Osteocyte (in vitro differentiated cells): ENCODE data around the gene IMMP2L. TPM values are rescaled to one million over a fixed set of nuclear protein-coding genes. Genes with fewer than 3 reads are reported as not detected.

Experiments used
- DNase-seq: peaks from one replicate; pipeline ENCODE4 v3.0.0; 2021; ENCODE audit warnings: mixed read lengths; ENCODE audit not compliant: unreplicated experiment; ENCODE audit errors: extremely low spot score
- H3K27ac Mint-ChIP-seq: one replicate; pipeline ENCODE4 v1.8.0; 2021; ENCODE audit warnings: mild to moderate bottlenecking, mixed read lengths; ENCODE audit not compliant: unreplicated experiment
- H3K27me3 Mint-ChIP-seq: one replicate; pipeline ENCODE4 v1.8.0; 2021; ENCODE audit warnings: mixed read lengths; ENCODE audit not compliant: unreplicated experiment
- H3K36me3 Mint-ChIP-seq: one replicate; pipeline ENCODE4 v1.8.0; 2021; ENCODE audit warnings: mixed read lengths; ENCODE audit not compliant: unreplicated experiment
- H3K4me1 Mint-ChIP-seq: one replicate; pipeline ENCODE4 v1.8.0; 2021; ENCODE audit warnings: mixed read lengths; ENCODE audit not compliant: unreplicated experiment
- H3K4me3 Mint-ChIP-seq: one replicate; pipeline ENCODE4 v1.8.0; 2021; ENCODE audit warnings: mild to moderate bottlenecking, moderate library complexity, mixed read lengths; ENCODE audit not compliant: unreplicated experiment
- H3K9me3 Mint-ChIP-seq: one replicate; pipeline ENCODE4 v1.8.0; 2021; ENCODE audit warnings: mixed read lengths; ENCODE audit not compliant: unreplicated experiment
- total RNA-seq: library from RNA; stranded (reverse); gene quantifications from 2 replicates; pipeline ENCODE4 v1.2.1, GENCODE V29; 2021
- TF ChIP-seq, protein P1 (sequence below): fragments of 200-600 bp; sonication (generic); IDR thresholded peaks from 2 replicates; pipeline ENCODE4 v1.5.0; 2021; ENCODE audit warnings: antibody characterized with exemption, mild to moderate bottlenecking, moderate library complexity

Gene IMMP2L
- total RNA-seq, 1 donor from 2014 or later = 15.6 TPM

DNA sequence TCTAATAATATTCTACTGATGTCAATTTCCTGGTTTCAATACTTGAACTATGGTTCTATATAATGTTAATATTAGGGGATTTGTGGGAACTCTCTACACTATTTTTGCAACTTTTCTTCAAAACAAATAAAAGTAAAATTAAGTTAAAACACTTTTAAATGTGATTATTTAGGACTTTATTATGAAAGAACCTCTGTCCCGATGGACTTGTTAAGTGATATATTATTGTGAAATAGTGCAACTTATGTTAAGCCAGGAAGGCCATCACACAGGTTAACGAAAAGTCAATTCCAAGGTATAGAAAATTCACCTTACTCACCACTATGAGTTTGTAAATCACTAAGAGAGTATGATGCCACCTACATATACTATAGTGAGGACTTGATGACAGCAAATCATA is 79.2 kb downstream of the IMMP2L start:
- DNase-seq = no peak
- TF ChIP-seq, protein P1, sequence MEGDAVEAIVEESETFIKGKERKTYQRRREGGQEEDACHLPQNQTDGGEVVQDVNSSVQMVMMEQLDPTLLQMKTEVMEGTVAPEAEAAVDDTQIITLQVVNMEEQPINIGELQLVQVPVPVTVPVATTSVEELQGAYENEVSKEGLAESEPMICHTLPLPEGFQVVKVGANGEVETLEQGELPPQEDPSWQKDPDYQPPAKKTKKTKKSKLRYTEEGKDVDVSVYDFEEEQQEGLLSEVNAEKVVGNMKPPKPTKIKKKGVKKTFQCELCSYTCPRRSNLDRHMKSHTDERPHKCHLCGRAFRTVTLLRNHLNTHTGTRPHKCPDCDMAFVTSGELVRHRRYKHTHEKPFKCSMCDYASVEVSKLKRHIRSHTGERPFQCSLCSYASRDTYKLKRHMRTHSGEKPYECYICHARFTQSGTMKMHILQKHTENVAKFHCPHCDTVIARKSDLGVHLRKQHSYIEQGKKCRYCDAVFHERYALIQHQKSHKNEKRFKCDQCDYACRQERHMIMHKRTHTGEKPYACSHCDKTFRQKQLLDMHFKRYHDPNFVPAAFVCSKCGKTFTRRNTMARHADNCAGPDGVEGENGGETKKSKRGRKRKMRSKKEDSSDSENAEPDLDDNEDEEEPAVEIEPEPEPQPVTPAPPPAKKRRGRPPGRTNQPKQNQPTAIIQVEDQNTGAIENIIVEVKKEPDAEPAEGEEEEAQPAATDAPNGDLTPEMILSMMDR = no peak
- H3K4me1 Mint-ChIP-seq = peaks cover 11% of the 10 kb centered on the region
- H3K36me3 Mint-ChIP-seq = no peaks in the 10 kb centered on the region
- H3K4me3 Mint-ChIP-seq = no peak overlapping the region
- H3K27me3 Mint-ChIP-seq = no peaks in the 10 kb centered on the region
- H3K9me3 Mint-ChIP-seq = peaks cover 1% of the 10 kb centered on the region
- H3K27ac Mint-ChIP-seq = no peak overlapping the region

DNA sequence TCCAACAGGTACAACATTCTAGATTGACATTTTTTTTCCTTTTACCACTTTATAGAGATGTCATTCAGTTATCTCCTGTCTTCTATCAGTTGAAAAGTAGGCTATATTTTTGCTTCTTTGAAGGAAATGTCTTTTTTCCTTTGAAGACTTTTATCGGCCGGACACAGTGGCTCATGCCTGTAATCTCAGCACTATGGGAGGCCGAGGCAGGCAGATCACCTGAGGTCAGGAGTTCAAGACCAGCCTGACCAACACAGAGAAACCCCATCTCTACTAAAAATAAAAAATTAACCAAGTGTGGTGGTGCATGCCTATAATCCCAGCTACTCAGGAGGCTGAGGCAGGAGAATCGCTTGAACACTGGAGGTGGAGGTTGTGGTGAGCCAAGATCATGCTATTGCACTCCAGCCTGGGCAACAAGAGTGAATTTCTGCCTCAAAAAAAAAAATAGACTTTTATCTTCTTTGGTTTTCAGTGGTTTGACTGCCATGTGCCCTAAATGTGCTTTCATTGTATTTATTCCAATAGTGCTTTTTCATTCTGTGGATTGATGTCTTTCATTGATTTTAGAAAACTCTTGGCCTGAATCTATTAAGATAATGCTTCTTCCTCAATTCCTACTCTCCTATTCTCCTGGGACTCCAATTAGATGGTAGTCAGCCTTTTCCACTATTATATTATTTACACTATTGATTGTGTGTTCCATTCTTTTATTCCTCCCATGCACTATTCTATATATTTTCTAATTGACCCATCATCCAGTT is 84.6 kb downstream of the IMMP2L start:
- Mint-ChIP-seq H3K4me1 (peaks cover 11% of the 10 kb centered on the region), H3K36me3 (peaks cover 3% of the 10 kb centered on the region), H3K9me3 (peaks cover 5% of the 10 kb centered on the region), H3K4me3 (no peak overlapping the region), H3K27ac (no peak overlapping the region), H3K27me3 (no peaks in the 10 kb centered on the region)
- DNase-seq = no peak
- TF ChIP-seq, protein P1 = no peak

DNA sequence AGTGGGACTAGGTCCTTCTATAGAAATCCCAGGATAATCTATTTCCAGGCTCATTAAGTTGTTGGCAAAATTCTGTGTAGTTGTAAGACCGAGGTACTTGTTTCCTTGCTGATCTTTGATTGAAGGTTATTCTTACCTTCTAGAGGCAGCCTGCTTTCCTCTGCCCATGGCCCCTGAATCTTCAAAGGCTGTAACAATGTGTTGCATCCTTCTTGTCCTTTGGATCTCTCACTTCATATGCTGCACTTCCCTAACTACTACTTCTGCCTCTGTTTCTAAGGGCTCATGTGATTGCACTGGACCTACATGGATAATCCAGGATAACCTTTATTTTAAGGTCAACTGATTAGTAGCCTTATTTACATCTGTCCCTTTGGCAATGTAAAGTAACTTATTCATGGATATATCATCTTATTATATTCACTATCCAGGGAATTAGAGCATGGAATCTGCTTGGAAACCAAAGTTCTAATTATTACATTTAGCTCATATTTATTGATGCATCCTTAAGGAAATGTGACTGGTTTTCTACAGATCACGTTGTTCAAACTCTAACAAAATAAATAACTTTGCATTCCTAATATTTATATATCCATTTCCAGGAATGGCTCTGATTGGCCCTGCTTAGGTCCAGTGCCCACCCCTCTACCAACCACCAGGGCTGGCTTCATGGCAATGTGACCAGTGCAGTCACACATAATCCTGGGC is 85.6 kb downstream of the IMMP2L start:
- TF ChIP-seq, protein P1 = no peak
- H3K36me3 Mint-ChIP-seq = peaks cover 3% of the 10 kb centered on the region
- H3K27me3 Mint-ChIP-seq = no peaks in the 10 kb centered on the region
- H3K4me3 Mint-ChIP-seq = no peak overlapping the region
- H3K9me3 Mint-ChIP-seq = peaks cover 5% of the 10 kb centered on the region
- H3K4me1 Mint-ChIP-seq = peaks cover 11% of the 10 kb centered on the region
- DNase-seq = no peak
- no peak overlapping the region for H3K27ac Mint-ChIP-seq

DNA sequence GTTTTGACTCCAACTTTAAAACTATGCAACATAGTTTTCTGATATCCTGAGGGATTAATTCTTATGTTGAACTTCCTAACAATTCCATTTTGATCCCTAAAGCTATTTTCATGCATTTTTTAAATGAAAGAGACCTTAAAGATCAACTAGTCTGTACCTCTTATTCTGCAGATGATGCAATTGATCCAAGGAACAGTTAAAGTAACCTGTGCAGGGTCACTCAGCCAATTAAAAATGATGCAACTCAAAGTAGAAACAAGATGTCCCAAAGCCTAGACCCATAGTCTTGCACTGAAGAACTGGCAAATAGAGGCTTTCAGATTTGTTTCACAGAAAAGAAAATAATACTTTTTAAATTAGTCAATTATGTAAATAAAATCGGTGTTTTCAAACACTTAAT is 86.3 kb downstream of the IMMP2L start:
- peaks cover 11% of the 10 kb centered on the region for H3K4me1 Mint-ChIP-seq
- H3K4me3 Mint-ChIP-seq = no peak overlapping the region
- no peak for DNase-seq
- H3K27me3 Mint-ChIP-seq = no peaks in the 10 kb centered on the region
- H3K27ac Mint-ChIP-seq = no peak overlapping the region
- TF ChIP-seq, protein P1 = no peak
- peaks cover 8% of the 10 kb centered on the region for H3K9me3 Mint-ChIP-seq
- peaks cover 6% of the 10 kb centered on the region for H3K36me3 Mint-ChIP-seq

DNA sequence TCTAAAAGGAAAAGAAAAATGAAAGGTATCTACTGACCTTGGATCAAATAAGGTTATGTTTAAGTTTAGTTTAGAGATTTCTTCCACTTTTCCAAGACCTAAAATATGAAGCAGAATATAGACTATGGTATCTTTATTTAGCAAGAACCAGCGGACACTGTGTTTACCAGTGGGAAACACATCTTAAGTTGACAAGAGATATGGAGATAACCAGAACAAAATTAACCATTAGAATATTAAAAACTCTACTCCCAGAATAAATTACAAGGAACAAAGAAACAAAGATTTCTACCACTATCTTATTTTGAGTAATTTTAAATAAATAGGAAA is 86.9 kb downstream of the IMMP2L start:
- H3K27ac Mint-ChIP-seq = no peak overlapping the region
- peaks cover 11% of the 10 kb centered on the region for H3K4me1 Mint-ChIP-seq
- H3K4me3 Mint-ChIP-seq = no peak overlapping the region
- no peaks in the 10 kb centered on the region for H3K27me3 Mint-ChIP-seq
- H3K9me3 Mint-ChIP-seq = peaks cover 10% of the 10 kb centered on the region
- peaks cover 7% of the 10 kb centered on the region for H3K36me3 Mint-ChIP-seq
- TF ChIP-seq, protein P1 = no peak
- DNase-seq = no peak
